K562 (cell line): ENCODE data around the gene NRXN2. TPM values are rescaled to one million over a fixed set of nuclear protein-coding genes. Genes with fewer than 3 reads are reported as not detected.
A peak's percentile ranks its signal among the peaks of the same experiment; 100 is the strongest.

Experiments
- CEBPB ChIP-seq: fragments of 450-650 bp; IDR thresholded peaks from 2 replicates; pipeline ENCODE4 v1.6.1; 2016; ENCODE audit warnings: missing genetic modification characterization, missing compliant biosample characterization
- CXXC5 ChIP-seq: fragments of 250-450 bp; sonication (Bioruptor Pico); IDR thresholded peaks from 2 replicates; pipeline ENCODE4 v1.8.0; 2022; ENCODE audit warnings: inconsistent platforms, mild to moderate bottlenecking, moderate library complexity
- FOXK1 ChIP-seq: sonication (generic); formaldehyde crosslinking; IDR thresholded peaks from 2 replicates; pipeline ENCODE4 v1.8.0; 2022; ENCODE audit warnings: missing genetic modification reagents, mild to moderate bottlenecking, borderline replicate concordance
- GABPB2 ChIP-seq: fragments of 250-450 bp; sonication (Bioruptor Pico); conservative IDR thresholded peaks from 2 replicates; pipeline ENCODE4 v1.5.1; 2021; ENCODE audit warnings: mild to moderate bottlenecking
- MTA2 ChIP-seq: fragments of 450-650 bp; IDR thresholded peaks from 2 replicates; pipeline ENCODE4 v1.6.1; 2016; ENCODE audit warnings: low read depth
- NCOR1 ChIP-seq: fragments of 450-650 bp; IDR thresholded peaks from 2 replicates; pipeline ENCODE4 v1.6.1; 2016; ENCODE audit warnings: mild to moderate bottlenecking, moderate library complexity
- RB1 ChIP-seq: fragments of 450-650 bp; IDR thresholded peaks from 2 replicates; pipeline ENCODE4 v1.6.1; 2017; ENCODE audit warnings: low read depth, mild to moderate bottlenecking
- SMARCC2 ChIP-seq: fragments of 450-650 bp; IDR thresholded peaks from 2 replicates; pipeline ENCODE4 v1.6.1; 2017; ENCODE audit warnings: antibody characterized with exemption, moderate library complexity, mild to moderate bottlenecking, low read depth
- VEZF1 ChIP-seq: fragments of 200-800 bp; sonication (Bioruptor generic); IDR thresholded peaks from 2 replicates; pipeline ENCODE4 v1.6.1; 2017; ENCODE audit warnings: missing genetic modification characterization, missing compliant biosample characterization
- ZNF449 ChIP-seq: fragments of 250-450 bp; sonication (Bioruptor Pico); IDR thresholded peaks from 2 replicates; pipeline ENCODE4 v1.8.0; 2022; ENCODE audit warnings: moderate library complexity, mild to moderate bottlenecking, inconsistent platforms
- polyA plus RNA-seq, 8 experiments: library from polyadenylated mRNA; depleted of rRNA in 4 of 8; stranded (reverse) in 5 of 8; unstranded in 3 of 8; fragments of >200 nt; fragmentation: Nextera tagmentation in 2 of 8; fragmentation: Illumina TruSeq in 1 of 8; extraction: Ambion mirVana in 2 of 8; extraction: Trizol in 1 of 8; gene quantifications; 2 replicates each; pipeline versions ENCODE4 v1.2.1 to v1.2.3, GENCODE V29; 2011 to 2014; ENCODE audit warnings: inconsistent platforms in 1 of 8, missing spikeins in 1 of 8
- total RNA-seq, 7 experiments: library from RNA; depleted of rRNA in 6 of 7; stranded (reverse); fragments of >200 nt in 6 of 7; fragmentation: Illumina TruSeq in 2 of 7; extraction: Trizol in 2 of 7; gene quantifications; 2 replicates each; pipeline versions ENCODE4 v1.2.1 to v1.2.3, GENCODE V29; 2011 to 2021; ENCODE audit warnings: low replicate concordance in 1 of 7

Gene NRXN2
- total and polyA plus RNA-seq, 9 of the 15 experiments (the other 6 are each of a cell fraction or from before 2014, with no cell fraction given): 0.07 to 0.47 (median 0.15) TPM; not detected in 4

GRCh38 chr11:64744544-64745188, 21.7 kb upstream of the NRXN2 start (continued):
- TF ChIP-seq RB1: no peak
- TF ChIP-seq FOXK1 (CRISPR knock-in tag): no peak
- no peak for TF ChIP-seq CEBPB (tag)
- no peak for TF ChIP-seq GABPB2
- no peak for TF ChIP-seq MTA2
- TF ChIP-seq CXXC5 (CRISPR knock-in tag): peak; percentile 14; the same call in 1 of the 2 replicates
- TF ChIP-seq VEZF1 (CRISPR knock-in tag): peak; percentile 75
- no peak for TF ChIP-seq SMARCC2
- TF ChIP-seq ZNF449: no peak
- TF ChIP-seq NCOR1: no peak
- TF ChIP-seq, all 486 proteins: peak for 9
